Measurements from ENCODE around the gene MZB1.

DNA sequence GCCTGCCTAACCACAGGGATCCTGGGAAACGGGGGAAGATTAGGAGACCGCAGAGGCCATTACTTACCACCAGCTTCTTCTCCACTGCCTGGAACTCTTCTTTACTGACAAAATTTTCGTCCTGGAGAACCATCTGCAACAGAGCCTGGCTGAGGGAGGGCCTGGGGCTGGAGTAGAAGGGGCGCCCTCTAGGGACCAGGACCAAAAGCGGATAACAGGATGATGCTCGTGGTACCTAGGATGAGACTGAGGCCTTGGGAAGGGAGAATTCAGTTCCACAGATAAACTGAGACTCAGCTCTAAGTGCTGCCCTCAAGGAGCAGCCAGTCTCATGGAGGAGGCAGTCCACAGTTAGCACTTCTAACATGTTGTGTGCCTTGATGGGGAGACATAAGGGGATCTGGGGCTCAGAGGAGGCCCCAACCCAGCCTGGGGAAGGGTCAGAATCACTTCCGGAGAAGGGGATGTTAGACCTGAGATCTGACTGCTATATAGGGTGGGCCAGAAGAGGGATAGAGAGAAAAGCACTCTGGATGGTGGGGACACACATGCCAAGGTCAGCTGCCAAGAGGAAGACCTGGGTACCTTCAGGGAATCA, 12.9 kb upstream of the MZB1 start:
- TF ChIP-seq, protein P1, sequence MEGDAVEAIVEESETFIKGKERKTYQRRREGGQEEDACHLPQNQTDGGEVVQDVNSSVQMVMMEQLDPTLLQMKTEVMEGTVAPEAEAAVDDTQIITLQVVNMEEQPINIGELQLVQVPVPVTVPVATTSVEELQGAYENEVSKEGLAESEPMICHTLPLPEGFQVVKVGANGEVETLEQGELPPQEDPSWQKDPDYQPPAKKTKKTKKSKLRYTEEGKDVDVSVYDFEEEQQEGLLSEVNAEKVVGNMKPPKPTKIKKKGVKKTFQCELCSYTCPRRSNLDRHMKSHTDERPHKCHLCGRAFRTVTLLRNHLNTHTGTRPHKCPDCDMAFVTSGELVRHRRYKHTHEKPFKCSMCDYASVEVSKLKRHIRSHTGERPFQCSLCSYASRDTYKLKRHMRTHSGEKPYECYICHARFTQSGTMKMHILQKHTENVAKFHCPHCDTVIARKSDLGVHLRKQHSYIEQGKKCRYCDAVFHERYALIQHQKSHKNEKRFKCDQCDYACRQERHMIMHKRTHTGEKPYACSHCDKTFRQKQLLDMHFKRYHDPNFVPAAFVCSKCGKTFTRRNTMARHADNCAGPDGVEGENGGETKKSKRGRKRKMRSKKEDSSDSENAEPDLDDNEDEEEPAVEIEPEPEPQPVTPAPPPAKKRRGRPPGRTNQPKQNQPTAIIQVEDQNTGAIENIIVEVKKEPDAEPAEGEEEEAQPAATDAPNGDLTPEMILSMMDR (IDR thresholded peaks at IDR 0.05) = peak in 2 of 7 experiments; percentile 25 to 27
- TF ChIP-seq POLR2A (IDR thresholded peaks at IDR 0.05) = no peak
